Stimulated activated CD4-positive, alpha-beta T cell treated with anti-CD3 and anti-CD28 coated beads, Interleukin-12 subunit alpha, Interleukin-12 subunit beta, amount 100 ng/mL, for 4 hours (primary cell): ENCODE results near the gene MYH9.
"Not testable (repeated sequence)": the region's sequence is repeated elsewhere in the genome, so short reads cannot be mapped to it uniquely, and the experiment has no call there.

Experiments
- DNase-seq: peaks from one replicate; pipeline ENCODE4 v3.0.0-alpha.2; 2020

The MYH9 gene

DNA sequence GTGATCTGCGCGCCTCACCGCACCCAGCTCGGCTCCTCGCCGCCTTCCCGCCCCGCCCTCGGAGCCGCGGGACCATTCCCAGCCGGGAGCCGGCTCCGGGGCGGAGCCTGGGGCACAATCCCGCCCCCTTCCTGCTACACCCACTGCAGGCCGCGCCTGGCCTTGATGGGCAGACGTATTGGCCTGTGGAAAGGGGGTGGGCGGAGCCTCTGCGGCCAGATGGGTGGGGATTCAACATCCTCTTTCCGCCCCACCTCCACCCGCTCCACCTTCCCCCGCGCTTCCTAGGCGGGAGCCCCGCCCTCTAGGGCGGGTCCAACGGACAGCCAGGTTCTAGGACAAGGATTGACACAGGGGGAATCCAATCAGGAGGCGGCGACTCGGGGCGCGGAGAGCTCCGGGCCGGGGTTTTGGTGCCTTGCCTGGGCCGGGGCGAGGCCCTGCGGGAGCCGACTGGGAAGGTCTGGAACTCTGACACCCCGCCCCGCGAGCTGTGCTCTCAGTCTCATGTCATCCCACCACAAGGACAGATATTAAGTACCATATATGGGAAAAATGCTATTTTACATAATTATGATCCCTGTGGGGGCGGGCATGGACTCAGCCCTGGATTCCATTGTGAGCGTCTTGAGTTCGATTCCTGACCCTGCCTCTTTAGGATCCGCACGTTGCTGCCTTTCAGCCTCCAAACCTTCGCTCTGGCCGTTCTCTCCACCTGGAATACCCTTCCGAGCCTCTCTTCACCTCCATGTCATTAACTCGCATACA lies at the start of gene MYH9:
Gene MYH9, minus strand, starts transcription at position 9 of the 768 bp plus-strand sequence. CDS start 38,731 bp downstream, outside the sequence.
- DNase-seq: peak; percentile 98

DNA sequence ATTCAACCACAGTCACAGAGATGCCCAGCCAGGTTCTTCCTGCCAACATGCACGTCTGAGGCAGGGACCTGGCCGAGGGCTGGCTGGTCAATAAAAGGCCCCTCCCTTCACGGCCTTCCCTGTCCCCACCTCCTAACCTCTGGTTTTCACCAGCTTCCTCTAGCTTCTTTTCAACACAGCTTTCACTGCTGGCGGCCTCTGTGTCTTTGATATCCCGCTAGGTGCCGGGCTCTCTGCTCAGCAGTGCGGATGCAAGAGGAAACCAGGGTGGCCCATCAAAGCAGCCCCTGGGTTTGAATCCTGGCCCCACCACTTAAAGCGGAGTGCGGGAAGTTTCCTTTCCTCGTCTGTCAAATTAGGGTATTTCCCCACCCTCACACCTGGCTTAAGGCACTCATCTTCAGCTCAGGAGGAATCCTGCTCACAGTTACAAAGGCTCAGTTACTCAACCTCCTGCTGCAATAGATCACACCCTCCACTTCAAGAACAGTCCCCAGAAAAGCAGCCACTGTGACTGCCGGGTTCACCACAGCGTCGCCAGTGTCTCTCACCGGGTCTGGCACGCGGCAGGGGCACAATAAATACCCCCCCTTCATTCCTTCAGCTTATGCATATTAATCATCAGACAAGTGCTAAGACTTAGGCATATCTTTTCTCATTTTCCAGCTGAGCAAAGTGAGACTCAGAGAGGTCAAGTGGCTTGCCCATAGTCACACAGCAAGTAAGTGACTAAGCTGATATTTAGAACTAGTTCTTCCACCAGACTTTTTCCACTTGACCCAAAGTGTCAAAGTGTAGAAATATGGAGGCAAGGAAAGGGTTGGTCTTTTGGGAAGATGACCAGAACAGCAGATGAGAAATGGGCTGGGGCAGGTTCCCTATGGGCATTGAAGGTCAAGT lies 48.0 kb upstream of the MYH9 start:
- DNase-seq: peak; percentile 50

DNA sequence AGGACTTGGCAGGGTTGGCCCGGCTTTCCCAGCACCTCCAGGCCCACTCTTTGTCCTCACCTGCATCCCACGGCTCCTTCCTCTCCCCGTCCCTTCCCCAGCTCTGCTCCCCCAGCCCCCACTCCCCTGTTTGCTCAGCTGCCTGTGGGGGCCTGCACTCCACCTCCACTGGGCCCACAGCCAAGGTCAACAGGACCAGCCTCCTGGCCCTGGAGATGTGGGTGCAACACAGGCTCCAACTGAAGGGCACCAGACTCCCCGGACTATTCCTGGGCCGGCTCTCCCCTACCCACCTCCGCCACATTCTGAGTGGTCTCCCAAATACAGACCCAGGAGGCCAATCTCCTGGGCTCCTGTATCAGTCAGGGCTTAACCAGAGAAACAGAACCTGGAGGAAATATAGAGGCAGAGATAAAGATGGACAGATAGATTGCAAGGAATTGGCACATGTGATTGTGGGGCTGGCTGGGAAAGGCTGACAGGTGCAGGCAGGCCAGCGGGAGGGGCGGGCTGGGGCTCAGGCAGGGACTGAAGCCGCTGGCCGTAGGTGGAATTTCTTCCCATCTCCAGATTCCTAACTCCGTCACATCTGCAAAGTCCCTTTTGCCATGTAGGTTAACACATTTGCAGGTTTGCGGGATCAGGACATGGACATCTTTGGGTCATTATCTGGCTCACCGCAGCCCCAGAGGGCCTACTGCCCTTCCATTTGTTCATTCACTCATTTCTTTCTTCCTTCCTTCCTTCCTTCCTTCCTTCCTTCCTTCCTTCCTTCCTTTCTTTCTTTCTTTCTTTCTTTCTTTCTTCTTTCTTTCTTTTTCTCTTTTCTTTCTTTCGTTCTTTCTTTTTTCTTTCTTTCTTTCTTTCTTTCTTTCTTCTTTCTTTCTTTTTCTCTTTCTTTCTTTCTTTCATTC lies 45.8 kb upstream of the MYH9 start:
- no peak for DNase-seq

DNA sequence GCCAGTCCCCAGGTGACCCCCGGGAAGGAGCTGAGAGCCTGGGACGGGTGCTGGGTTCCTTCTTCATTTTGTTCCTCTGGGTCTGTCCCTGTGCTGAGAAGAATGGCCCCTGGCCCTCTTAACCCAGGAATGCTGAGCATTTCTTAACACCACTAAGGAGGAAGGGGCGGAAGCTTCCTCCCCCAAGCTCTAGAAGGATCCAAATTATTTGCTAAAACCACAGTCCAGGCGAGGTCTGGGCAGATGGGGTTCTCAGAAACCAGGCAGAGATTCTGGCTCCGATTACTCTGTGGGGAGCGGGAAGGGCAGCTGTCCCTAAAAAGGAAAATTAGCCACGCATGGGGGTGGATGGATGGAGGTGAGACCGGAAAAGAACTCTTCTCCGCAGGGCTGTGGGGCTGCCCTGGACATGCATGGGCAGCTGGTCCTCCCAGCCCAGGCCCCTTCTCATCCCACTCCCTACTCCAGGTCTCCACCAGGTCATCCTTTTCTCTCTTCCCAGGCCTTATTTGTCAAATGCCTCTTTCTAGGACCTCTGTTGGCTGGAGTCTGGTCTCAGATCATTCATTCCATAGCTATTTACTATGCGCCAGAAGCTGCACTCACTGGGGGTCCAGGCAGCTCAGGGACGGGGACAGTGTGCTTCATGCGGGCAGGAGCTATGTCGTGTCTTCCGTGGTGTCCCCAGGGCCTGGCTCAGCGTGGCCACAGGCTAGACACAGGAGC lies 45.0 kb upstream of the MYH9 start:
- no peak for DNase-seq

DNA sequence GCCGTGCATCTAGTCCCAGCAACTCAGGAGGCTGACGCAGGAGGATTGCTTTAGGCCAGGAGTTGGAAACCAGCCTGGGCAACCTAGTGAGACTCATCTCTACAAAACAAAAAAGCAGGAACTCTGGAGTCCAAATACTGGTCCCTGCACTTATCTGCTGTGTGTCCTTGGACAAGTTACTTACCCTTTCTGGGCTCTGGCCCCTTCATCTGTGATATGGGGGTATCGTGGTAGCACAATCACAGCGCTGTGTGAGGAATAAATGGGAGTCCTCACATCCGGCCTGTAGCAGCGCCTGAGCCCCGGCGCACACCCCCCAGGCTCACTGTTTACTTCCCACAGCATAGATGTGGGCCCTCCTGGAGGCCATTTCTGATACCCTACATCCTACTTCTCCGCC lies 44.2 kb upstream of the MYH9 start:
- DNase-seq: no peak

DNA sequence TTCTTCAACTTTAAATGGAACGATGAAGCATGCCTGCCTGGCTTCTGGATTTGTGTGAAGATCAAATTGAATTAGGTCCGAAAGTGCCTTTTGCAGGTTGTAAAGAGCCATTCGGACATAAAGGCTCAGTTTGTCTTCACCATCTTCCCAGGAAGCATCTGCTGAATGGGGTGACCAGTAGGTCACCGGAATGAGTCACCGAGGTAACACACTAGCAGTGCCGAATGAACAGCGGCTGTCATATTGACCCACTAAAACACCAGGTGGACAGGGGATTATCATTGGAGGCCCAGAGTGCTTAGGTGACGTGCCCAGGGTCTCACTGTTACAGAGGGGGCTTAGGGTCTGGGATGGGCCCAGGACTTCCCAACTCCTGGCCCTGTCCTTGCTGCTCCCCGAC lies 43.1 kb upstream of the MYH9 start:
- DNase-seq: no peak

DNA sequence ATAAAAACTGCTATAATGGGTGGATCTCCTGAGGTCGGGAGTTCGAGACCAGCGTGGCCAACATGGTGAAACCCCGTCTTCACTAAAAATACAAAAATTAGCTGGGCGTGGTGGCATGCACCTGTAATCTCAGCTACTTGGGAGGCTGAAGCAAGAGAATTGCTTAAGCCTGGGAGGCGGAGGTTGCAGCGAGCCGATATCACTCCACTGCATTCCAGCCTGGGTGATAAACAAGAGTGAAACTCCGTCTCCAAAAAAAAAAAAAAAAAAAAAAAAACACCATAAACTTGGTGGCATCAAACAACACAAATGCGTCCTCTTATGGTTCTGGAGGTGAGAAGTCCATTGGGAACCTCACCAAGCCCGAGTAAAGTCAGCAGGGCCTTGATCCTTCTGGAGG lies 40.2 kb upstream of the MYH9 start:
- DNase-seq: not testable (repeated sequence)

DNA sequence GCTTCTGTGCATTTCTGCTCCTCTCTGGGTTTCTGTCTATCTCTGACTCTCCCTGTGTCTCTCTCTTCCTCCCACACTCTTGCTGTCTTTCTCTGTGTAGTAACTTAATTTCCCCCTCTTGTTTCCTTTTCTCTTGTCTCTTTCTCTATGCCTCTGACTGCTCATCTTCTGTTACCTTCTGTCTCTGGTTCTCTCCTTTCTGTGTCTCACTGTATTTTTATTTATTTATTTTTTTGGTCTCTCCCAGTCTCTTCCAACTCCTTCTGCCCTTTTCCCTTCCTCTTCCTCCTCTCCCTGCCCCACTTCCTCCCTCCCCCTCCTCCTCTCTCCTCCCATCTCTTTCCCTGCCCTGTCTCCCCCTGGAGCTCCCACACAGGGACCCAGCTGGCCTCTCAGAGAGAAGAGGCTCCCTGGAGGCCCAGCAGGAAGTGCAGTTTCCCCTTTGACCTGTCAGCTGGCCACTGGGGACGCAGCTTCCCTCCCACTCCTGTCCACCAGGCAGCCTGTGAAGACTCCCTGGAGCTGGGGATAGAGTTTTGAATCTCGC lies 38.3 kb upstream of the MYH9 start:
- no peak for DNase-seq

DNA sequence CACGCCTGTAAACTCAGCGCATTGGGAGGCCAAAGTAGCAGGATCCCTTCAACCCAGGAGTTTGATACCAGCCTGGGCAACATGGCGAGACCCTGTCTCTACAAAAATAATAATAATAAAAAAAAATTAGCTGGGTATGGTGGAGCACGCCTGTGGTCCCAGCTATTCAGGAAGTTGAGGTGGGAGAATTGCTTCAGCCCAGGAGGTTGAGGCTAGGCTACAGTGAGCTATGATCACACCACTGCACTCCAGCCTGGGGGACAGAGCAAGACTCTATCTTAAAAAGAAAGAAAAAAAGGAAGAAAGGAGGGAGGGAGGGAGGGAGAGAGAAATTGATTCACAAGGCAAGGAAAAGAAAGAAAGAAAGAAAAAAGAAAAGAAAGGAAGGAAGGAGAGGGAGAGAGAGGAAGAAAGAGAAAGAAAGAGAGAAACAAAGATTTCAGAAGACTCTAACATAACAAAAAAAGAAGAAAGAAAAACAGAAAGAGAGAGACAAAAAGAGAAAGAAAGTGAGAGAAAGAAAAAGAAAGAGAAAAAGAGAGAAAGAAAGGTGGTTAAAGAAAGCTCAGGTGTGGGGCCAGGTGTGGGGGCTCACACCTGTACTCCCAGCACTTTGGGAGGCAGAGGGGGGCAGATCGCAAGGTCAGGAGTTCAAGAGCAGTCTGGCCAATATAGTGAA lies 37.3 kb upstream of the MYH9 start:
- DNase-seq: no peak

DNA sequence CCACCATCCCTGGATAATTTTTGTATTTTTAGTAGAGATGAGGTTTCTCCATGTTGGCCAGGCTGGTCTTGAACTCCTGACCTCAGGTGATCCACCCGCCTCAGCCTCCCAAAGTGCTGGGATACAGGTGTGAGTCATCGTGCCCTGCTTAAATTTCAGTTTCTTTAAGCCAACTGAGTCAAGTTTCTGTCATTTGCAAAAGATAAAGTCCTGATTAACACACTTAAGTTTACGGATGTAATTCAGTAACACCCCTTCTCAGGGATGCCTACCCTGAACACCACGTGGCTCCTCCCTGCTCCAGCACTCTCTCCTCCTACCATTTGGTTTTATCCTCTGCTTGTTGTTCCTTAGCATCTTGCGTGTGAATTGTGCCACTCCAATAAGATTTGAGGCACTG lies 36.7 kb upstream of the MYH9 start:
- not testable (repeated sequence) for DNase-seq

DNA sequence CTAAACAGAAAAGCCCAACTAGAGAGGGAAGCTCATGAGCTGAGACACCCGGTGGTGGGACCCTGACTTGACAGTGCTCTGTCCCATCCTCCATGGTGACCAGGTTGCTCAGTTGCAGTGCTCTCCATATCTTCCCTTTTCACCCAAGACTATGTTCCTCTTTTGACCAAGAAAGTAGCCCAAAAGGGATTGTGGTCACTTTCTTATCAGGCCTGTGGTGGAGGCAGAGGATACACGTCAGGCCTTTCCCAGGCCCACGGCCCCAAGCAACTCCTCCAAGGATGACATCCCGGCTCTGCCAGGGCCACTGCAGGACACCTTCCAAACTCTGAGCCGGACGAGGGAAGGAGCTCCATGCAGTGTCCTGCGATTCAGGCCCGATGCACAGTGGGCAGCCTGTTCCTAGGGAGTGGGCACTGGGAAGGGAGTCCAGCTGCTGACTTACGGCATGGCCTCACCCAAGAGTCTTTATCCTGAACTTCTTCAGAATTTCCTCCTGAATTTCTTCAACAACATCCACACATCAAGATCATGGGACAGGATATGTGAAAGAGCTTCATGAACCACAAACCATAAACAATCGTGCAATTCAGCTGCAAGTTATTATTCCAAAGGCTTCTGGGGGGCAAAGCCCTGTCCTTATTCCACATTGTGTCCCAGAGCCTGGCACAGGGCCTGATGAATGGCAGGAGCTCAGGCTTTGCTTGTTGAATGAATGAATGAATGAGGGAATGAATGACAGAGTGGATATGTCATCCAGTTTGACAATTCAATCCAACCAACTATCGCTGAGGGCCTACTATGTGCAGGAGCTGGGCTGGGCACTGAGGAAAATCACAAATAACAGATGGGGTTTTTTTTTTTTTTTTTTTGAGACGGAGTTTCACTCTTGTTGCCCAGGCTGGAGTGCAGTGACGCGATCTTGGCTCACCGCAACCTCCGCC lies 36.0 kb upstream of the MYH9 start:
- DNase-seq: no peak

DNA sequence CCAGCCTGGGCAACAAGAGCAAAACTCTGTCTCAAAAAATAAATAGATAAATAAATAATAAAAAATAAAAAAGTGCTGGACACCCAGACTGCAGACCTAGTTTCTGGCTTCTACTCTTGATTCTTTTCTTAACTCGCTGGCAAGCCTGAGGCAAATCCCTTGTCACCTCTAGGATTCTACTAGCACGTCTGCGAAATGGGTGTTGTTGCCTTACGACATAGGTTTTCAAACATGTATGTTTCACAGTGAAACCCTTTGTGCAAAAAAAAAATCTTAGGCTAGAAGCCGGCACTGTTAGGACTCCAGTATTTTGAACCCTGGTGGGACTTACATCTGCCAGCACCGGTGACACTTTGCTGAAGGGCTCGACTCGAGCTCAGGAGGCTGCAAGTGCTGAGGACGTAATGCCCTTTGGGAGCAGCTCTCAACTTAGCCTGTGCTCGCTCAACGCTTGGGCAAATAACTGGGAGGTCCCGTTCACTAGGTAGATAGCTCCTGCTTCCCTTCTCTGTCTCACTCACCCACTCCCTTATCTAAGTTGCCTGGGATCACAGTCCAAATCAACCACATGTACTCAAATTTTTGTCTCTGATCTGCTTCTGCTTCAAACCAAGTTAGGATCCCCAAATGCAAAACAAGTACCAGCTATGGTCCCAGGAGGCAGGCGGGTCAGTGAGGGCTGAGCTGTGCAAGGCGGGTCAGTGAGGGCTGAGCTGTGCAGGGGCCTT lies 34.7 kb upstream of the MYH9 start:
- DNase-seq: no peak

DNA sequence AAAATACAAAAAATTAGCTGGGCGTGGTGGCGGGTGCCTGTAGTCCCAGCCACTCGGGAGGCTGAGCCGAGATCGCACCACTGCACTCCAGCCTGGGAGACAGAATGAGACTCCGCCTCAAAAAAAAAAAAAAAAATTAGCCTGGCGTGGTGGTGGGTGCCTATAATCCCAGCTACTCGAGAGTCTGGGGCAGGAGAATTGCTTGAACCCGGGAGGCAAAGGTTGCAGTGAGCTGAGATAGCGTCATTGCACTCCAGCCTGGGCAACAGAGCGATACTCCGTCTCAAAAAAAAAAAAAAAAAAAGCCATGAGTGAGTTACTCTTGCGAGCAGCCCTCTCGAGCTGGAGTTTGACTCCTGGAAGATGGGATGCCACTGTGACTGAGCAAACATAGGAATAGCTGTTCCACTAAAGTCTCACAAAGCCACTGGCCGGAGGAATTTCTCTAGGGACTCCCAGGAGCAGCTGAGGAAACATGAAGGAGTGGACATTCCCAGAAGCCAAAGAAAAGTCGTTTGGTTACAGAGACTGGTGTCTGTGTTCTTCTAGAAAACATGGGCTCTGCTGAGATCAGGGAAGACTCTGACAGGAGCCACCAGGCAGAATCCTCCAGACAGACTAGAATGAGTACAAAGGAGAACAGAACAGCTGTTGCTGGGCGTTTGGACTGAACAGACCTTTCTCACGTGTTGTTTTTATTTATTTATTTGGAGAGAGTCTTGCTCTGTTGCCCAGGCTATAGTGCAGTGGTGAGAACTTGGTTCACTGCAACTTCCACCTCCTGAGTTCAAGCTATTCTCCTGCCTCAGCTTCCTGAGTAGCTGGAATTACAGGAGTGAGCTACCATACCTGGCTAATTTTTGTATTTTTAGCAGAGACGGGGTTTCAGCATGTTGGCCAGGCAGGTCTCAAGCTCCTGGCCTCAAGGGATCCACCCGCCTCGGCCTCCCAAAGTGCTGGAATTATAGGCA lies 32.4 kb upstream of the MYH9 start:
- no peak for DNase-seq

DNA sequence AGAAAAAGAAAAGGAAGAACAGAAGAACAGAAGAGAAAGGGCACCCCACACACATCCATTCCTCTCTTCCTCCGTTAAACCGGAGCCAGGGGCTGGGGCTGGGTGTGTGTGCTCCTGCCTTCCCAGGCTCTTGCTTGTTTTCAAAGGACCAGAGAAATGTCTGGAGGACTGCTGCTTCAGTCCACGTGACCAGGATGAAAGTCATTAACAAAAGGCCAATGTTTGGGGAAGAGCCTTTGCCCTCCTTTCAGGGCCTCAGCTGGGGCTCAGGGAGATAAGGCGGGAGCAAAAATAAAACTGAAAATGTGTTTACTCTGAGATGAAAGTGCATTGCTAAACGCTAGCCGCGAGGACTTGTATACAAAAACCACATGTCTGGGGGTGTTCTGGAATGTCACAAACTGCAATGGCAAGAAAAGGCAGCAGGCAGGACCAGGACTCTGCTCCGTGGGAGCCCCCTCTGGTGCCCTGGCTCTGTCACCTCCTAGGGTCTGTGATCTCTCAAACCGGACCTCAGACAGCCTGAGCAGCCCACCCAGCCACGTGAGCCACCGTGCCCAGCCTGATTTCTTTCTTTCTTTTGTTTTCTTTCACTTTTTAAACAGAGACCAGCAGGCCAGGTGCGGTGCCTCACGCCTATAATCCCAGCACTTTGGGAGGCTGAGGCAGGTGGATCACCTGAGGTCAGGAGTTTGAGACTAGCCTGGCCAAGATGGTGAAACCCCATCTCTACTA lies 31.6 kb upstream of the MYH9 start:
- DNase-seq: no peak

DNA sequence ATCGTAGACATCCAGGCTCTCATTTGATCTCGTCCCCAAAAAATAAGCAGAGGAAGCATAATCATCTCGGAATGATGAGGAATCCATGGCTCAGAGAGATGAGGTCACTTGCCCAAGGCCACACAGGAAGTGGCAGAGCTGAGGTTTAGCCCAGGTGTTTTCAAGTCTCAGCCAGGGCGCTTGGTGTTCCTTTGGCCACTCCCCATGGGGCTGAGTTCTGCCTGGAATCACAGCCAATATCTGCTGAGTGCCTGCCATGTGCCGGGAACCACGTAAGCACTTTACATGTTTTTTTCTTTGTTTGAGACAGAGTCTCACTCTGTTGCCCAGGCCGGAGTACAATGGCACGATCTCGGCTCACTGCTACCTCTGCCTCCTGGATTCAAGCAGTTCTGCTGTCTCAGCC lies 29.5 kb upstream of the MYH9 start:
- no peak for DNase-seq

DNA sequence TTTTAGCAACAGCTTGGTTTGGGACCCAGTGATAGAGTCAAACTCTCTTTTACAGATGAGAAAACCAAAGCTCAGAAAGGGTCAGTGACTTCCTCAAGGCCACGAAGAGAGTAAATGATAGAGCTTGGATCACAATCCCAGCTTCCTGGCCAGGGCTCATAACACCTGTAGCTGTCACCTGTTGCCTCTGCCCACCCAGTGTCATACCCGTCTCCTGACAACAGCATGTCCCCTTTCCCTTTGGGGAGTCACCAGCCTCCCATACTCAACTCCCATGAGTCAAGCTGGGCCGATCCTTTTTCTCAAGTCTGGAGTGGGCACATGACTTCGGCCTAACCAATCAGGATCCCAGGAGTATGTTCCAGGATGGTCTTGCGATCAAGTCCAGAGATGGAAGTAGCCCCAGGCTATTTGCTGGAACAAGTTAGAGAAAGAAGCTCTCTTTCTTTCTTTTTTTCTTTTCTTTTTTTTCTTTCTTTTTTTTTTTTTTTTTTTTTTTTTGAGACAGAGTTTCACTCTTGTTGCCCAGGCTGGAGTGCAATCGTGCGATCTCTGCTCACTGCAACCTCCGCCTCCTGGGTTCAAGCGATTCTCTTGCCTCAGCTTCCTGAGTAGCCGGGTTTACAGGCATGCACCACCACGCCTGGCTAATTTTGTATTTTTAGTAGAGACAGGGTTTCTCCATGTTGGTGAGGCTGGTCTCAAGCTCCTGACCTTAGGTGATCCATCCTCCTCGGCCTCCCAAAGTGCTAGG lies 27.8 kb upstream of the MYH9 start:
- DNase-seq: no peak
